GM23338 (cell line): ENCODE data around the gene DESI1.

ENCODE experiments used
- CREB1 ChIP-seq: fragments of 250-450 bp; sonication (Bioruptor Pico); IDR thresholded peaks from 2 replicates; pipeline ENCODE4 v1.5.0; 2020; ENCODE audit warnings: low read depth, mild to moderate bottlenecking, moderate library complexity
- EZH2 ChIP-seq: fragments of 200-600 bp; sonication (generic); IDR thresholded peaks from one replicate; pipeline ENCODE4 v1.8.0; 2017; ENCODE audit warnings: antibody characterized with exemption, mild to moderate bottlenecking, low read depth; ENCODE audit not compliant: unreplicated experiment
- EZH2phosphoT487 ChIP-seq: fragments of 200-600 bp; sonication (generic); IDR thresholded peaks from one replicate; pipeline ENCODE4 v1.8.1; 2018; ENCODE audit warnings: antibody characterized with exemption; ENCODE audit not compliant: unreplicated experiment
- JUNB ChIP-seq: IDR thresholded peaks from one replicate; pipeline ENCODE4 v1.6.1; 2016; ENCODE audit warnings: antibody characterized with exemption; ENCODE audit not compliant: unreplicated experiment
- NANOG ChIP-seq: IDR thresholded peaks from 2 replicates; pipeline ENCODE4 v1.6.1; 2016; ENCODE audit warnings: antibody characterized with exemption, borderline replicate concordance
- POLR2AphosphoS5 ChIP-seq: IDR thresholded peaks from 2 replicates; pipeline ENCODE4 v1.6.1; 2016; ENCODE audit warnings: antibody characterized with exemption, low read depth
- TF ChIP-seq, protein P1 (sequence below), 2 experiments: fragments of 200-600 bp in 1 of 2; sonication (generic) in 1 of 2; conservative IDR thresholded peaks; 2 replicates each; pipeline versions ENCODE4 v1.5.1 to v1.6.1; 2016 to 2017; ENCODE audit warnings: antibody characterized with exemption in 2 of 2, low read depth in 2 of 2, mild to moderate bottlenecking in 2 of 2, moderate library complexity in 1 of 2
- TF ChIP-seq, protein P2 (sequence below): IDR thresholded peaks from one replicate; pipeline ENCODE4 v1.6.1; 2018; ENCODE audit warnings: antibody characterized with exemption; ENCODE audit not compliant: unreplicated experiment
- TF ChIP-seq, protein P3 (sequence below): IDR thresholded peaks from 2 replicates; pipeline ENCODE4 v1.6.1; 2016; ENCODE audit warnings: antibody characterized with exemption

DNA sequence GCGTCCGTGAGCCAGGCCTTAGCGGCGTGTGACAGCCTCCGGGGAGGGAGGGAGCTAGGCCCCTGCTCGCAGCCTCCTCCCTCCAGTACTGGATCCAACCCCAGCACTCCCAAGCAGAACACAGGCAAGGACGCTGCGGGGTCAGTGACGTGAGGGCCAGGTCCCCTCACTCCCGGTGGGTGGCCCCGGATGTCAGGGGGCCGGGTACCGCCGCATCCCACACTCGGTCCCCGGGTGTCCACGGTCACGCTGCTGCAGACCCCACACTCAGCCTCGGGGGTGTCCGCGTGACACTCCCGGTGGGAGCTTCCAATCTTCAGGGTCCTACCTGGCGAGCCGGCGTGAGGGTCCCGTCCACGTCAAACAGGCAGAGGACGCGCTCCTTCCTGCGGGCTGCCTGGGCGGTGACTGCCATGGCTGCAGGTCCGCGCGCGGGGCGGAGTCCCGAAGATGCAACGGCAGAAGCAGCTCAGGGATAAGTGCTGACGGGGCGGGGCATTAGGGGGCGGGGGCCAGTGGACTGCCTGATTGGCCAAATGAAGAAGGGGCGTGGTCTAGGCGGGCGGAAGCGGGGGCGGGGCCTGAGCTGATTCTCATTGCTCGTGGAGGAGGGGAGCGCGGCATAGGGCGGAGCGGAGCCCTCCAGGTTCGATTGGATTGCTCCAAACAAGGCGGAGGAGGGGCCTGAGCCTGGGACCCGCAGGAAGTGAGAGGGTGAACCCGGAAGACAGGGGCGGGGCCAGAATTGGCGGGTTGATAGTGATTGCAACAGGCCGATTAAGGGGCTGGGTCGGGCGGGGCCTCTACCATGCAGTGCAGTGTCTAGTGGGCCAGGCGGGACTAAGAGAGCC is 31.2 kb downstream of the DESI1 start, which contains the start of gene PMM1:
- TF ChIP-seq POLR2AphosphoS5 (peak; percentile 81), EZH2phosphoT487 (no peak), EZH2 (no peak), CREB1 (no peak), JUNB (no peak), NANOG (no peak)
- TF ChIP-seq, protein P1, sequence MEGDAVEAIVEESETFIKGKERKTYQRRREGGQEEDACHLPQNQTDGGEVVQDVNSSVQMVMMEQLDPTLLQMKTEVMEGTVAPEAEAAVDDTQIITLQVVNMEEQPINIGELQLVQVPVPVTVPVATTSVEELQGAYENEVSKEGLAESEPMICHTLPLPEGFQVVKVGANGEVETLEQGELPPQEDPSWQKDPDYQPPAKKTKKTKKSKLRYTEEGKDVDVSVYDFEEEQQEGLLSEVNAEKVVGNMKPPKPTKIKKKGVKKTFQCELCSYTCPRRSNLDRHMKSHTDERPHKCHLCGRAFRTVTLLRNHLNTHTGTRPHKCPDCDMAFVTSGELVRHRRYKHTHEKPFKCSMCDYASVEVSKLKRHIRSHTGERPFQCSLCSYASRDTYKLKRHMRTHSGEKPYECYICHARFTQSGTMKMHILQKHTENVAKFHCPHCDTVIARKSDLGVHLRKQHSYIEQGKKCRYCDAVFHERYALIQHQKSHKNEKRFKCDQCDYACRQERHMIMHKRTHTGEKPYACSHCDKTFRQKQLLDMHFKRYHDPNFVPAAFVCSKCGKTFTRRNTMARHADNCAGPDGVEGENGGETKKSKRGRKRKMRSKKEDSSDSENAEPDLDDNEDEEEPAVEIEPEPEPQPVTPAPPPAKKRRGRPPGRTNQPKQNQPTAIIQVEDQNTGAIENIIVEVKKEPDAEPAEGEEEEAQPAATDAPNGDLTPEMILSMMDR (conservative IDR thresholded peaks at IDR 0.05; ENCODE audit: low read depth in 2 of 2), result no peak
- TF ChIP-seq, protein P2, sequence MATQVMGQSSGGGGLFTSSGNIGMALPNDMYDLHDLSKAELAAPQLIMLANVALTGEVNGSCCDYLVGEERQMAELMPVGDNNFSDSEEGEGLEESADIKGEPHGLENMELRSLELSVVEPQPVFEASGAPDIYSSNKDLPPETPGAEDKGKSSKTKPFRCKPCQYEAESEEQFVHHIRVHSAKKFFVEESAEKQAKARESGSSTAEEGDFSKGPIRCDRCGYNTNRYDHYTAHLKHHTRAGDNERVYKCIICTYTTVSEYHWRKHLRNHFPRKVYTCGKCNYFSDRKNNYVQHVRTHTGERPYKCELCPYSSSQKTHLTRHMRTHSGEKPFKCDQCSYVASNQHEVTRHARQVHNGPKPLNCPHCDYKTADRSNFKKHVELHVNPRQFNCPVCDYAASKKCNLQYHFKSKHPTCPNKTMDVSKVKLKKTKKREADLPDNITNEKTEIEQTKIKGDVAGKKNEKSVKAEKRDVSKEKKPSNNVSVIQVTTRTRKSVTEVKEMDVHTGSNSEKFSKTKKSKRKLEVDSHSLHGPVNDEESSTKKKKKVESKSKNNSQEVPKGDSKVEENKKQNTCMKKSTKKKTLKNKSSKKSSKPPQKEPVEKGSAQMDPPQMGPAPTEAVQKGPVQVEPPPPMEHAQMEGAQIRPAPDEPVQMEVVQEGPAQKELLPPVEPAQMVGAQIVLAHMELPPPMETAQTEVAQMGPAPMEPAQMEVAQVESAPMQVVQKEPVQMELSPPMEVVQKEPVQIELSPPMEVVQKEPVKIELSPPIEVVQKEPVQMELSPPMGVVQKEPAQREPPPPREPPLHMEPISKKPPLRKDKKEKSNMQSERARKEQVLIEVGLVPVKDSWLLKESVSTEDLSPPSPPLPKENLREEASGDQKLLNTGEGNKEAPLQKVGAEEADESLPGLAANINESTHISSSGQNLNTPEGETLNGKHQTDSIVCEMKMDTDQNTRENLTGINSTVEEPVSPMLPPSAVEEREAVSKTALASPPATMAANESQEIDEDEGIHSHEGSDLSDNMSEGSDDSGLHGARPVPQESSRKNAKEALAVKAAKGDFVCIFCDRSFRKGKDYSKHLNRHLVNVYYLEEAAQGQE, result no peak
- TF ChIP-seq, protein P3, sequence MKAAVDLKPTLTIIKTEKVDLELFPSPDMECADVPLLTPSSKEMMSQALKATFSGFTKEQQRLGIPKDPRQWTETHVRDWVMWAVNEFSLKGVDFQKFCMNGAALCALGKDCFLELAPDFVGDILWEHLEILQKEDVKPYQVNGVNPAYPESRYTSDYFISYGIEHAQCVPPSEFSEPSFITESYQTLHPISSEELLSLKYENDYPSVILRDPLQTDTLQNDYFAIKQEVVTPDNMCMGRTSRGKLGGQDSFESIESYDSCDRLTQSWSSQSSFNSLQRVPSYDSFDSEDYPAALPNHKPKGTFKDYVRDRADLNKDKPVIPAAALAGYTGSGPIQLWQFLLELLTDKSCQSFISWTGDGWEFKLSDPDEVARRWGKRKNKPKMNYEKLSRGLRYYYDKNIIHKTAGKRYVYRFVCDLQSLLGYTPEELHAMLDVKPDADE, result peak; percentile 14; the same call in 1 of the 2 replicates
